GM23248 (cell line): Measurements from ENCODE around the gene MBP.

ENCODE experiments used
- EZH2 ChIP-seq: fragments of 200-600 bp; sonication (generic); IDR thresholded peaks from 2 replicates; pipeline ENCODE4 v1.6.1; 2018; ENCODE audit warnings: antibody characterized with exemption, mild to moderate bottlenecking; ENCODE audit not compliant: insufficient read depth, poor library complexity, severe bottlenecking
- EZH2phosphoT487 ChIP-seq: fragments of 200-600 bp; sonication (generic); IDR thresholded peaks from 2 replicates; pipeline ENCODE4 v1.6.1; 2018; ENCODE audit warnings: antibody characterized with exemption, moderate library complexity, mild to moderate bottlenecking, low read depth; ENCODE audit not compliant: insufficient read depth

DNA sequence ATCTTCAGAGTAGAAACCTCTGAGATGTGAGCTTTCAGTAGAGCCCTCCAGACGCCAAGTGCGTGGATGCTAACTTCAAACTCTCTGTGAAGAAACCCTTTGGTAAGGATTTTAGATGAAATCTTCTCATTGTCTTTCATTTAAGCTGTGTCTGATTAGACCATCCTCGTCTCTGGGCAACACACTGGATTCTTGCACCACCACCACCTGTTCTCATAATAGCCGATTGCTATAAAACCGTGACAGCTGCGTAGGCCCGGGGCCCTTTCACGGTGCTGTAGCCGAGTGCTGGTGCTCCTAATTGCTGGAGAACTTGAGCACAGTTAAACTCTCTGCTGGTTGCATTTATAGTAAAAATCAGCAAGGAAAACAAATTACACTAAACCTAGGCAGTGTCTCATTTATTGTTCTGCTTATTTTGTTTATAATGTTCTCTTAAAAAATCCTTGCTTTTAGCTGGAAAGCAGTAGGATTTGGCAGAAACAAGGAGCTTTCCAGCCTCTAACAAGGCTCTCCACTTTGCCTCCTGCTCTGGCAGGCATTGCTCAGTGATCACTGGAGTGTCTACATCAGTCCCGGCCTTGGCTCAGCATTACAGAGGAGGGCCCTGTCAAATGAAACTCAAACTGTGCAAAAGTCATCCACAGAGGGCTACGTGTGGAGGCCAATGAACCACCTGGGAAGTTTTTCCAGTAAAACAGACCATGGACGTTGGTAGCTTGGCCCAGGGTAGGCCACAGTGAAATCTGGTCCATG, 40.9 kb upstream of the MBP start:
- TF ChIP-seq EZH2phosphoT487 (no peak), EZH2 (no peak)
